ENCODE measurements around the gene GALNS.

Gene GALNS

DNA sequence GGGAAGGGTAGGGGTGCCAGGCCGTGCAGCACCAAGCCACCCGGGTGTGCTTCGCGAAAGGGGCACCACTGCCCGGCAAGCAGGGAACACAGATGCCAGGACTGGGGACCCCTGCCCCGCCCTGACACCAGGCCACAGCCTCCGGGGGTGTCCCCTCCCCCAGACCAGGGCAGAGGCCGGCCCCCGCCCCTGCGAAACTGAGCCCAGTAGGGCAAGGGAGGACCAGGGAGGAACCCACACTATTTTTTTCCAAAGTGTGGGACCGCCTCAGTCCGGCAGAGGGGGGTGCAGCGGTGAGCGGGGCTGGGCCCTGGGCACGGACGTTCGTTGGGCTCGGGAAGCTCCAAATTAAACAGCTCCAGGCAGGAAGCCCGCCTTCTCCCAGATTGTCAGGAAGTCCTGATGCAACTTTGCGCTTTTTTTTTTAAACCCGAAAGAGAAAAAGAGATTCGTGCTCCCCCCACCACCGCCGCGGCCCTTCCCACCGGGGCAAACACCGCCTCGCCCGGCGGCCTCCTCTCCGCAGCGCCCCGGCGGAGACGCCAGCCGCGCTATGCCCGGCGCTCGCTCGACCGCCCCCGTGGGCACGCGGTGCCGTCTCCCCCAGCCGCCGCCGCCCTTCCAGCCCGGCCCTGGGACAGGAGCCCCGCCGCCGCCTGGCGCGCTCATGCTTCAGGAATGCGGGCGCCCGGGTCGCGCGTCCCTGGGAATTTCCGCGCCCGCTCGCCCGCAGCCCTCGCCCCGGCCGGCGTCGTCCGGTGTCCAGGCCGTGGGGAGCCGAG, 72.5 kb downstream of the GALNS start:
- Histone ChIP-seq H3K27ac (peak overlapping the region; percentile 83), H3K9ac (ENCODE audit: insufficient read length) (peak overlapping the region; percentile 79), H3K4me3 (peak overlapping the region; percentile 80), H3K9me3 (ENCODE audit: low read depth, low read length) (no peaks in the 10 kb centered on the region), H3K36me3 (ENCODE audit: insufficient read depth, low read length) (no peaks in the 10 kb centered on the region)
- TF ChIP-seq FOXP2 (optimal IDR thresholded peaks at IDR 0.05; ENCODE audit: control extremely low read depth, extremely low read length, insufficient read depth), result no peak
- TF ChIP-seq POLR2AphosphoS5 (IDR thresholded peaks at IDR 0.05; ENCODE audit: borderline replicate concordance, low read depth, low read length), result no peak
- TF ChIP-seq EZH2 (IDR thresholded peaks at IDR 0.05), result no peak
- DNase-seq (ENCODE audit: low read depth, low spot score), result no peak

DNA sequence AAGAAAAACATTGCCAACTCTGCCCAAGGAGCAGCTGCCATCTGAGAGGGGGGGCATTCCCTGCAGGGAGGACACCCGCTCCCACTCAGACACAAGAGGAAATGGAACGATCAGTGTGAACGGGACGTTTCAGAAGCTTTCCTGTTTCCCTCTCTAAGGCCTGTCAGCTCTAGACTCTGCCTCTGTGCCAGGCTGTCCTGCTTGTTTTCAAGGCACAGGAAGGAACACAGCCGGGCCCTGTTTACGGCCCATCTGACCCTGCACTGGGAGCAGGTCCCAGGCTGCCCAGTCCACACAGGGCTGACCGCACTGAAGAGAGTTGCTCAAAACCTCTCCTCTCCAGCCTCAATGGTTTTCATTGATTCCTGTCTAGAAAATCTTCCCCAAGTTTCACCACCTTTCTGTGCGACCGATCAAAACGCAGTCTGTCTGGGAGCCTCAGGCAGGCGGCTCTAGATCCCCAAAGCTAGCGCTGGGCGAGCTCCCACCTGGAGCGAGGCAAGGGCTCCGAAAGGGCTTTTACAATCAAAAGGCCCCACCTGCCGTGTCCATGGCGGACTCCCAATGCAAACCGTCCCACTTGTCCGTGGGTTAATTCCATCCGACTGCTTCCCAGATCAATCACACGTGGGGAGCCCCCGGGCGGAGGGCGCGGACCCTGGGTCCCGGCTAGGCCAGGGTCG, 73.2 kb downstream of the GALNS start:
- Histone ChIP-seq H3K36me3 (ENCODE audit: insufficient read depth, low read length) (no peaks in the 10 kb centered on the region), H3K27ac (peak overlapping the region; percentile 83), H3K9ac (ENCODE audit: insufficient read length) (peak overlapping the region; percentile 79), H3K4me3 (peak overlapping the region; percentile 80), H3K9me3 (ENCODE audit: low read depth, low read length) (no peaks in the 10 kb centered on the region)
- DNase-seq (ENCODE audit: low read depth, low spot score), result no peak
- TF ChIP-seq EZH2 (IDR thresholded peaks at IDR 0.05) (no peak), FOXP2 (optimal IDR thresholded peaks at IDR 0.05; ENCODE audit: control extremely low read depth, extremely low read length, insufficient read depth) (no peak), POLR2AphosphoS5 (IDR thresholded peaks at IDR 0.05; ENCODE audit: borderline replicate concordance, low read depth, low read length) (no peak)

- H3K4me3 ChIP-seq, result peak overlapping the region; percentile 80
- H3K27ac ChIP-seq, result no peak overlapping the region
- no peaks in the 10 kb centered on the region for H3K36me3 ChIP-seq (ENCODE audit: insufficient read depth, low read length)
- no peaks in the 10 kb centered on the region for H3K9me3 ChIP-seq (ENCODE audit: low read depth, low read length)
- no peak for DNase-seq (ENCODE audit: low read depth, low spot score)
- TF ChIP-seq FOXP2 (optimal IDR thresholded peaks at IDR 0.05; ENCODE audit: control extremely low read depth, extremely low read length, insufficient read depth) (no peak), EZH2 (IDR thresholded peaks at IDR 0.05) (no peak), POLR2AphosphoS5 (IDR thresholded peaks at IDR 0.05; ENCODE audit: borderline replicate concordance, low read depth, low read length) (no peak)
- H3K9ac ChIP-seq (ENCODE audit: insufficient read length), result peak overlapping the region; percentile 79
Measured at GRCh38 chr16:88782454-88783390, 74.0 kb downstream of the GALNS start.

DNA sequence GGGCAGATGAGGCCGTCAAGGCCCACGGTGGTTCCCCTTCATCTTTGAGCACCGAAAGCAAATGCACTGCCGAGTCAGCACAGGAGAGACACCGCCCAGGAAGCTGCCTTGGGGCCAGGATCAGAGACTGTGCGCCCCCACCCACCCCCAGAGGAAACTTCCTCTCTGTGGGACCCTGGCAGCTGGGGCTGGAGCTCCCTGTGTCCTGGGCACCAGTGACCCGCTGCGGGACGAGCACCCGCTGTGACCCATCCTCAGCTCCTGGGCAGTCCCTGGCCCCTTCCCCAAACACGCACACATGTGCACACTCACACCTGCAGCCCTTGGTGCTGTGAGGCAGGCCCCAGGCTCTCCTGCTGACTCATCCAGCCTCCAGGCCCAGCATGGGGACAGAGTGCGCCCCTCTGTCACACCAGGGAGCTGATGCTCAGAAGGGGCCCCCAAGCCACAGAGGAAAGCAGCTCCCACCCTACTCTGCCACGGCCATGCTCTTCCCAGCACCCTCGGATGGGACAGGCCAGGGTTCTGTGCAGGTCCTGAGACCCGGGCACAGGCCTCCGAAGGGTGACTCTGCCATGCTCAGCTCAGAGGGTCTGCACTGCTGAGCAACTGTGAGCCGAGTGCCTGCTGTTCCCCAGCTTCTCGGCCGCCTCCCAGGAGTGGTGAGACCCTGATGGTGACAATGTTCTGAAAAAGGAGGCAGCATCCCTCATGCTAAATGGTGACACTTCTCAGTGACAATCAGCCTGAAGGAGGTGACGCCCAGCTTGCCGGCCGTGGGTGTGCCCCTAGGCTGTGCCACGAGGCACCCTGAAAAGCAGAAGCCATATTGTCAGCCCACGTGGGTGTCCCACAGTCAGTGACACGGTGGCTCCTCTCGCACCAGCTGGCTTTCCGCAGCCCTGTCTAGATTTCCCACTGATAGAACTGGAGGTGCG, 75.3 kb downstream of the GALNS start:
- Histone ChIP-seq H3K36me3 (ENCODE audit: insufficient read depth, low read length) (no peaks in the 10 kb centered on the region), H3K4me3 (peak overlapping the region; percentile 64)

GRCh38 chr16:88780142-88781062, 76.3 kb downstream of the GALNS start:
- peak overlapping the region; percentile 79; the same call in 1 of the 2 replicates for H3K27ac ChIP-seq
- H3K36me3 ChIP-seq (ENCODE audit: insufficient read depth, low read length), result no peaks in the 10 kb centered on the region
- H3K4me3 ChIP-seq, result peak overlapping the region; percentile 64
- TF ChIP-seq FOXP2 (optimal IDR thresholded peaks at IDR 0.05; ENCODE audit: control extremely low read depth, extremely low read length, insufficient read depth) (no peak), POLR2AphosphoS5 (IDR thresholded peaks at IDR 0.05; ENCODE audit: borderline replicate concordance, low read depth, low read length) (no peak), EZH2 (IDR thresholded peaks at IDR 0.05) (no peak)
- no peaks in the 10 kb centered on the region for H3K9me3 ChIP-seq (ENCODE audit: low read depth, low read length)
- peak overlapping the region; percentile 37 for H3K9ac ChIP-seq (ENCODE audit: insufficient read length)
- no peak for DNase-seq (ENCODE audit: low read depth, low spot score)

More for the DNA sequence above, 75.3 kb downstream of the GALNS start:
- DNase-seq (ENCODE audit: low read depth, low spot score), result no peak
- no peaks in the 10 kb centered on the region for H3K9me3 ChIP-seq (ENCODE audit: low read depth, low read length)
- TF ChIP-seq EZH2 (IDR thresholded peaks at IDR 0.05), result no peak
- TF ChIP-seq POLR2AphosphoS5 (IDR thresholded peaks at IDR 0.05; ENCODE audit: borderline replicate concordance, low read depth, low read length), result peak; percentile 41; the same call in 1 of the 2 replicates
- H3K27ac ChIP-seq, result peak overlapping the region; percentile 79; the same call in 1 of the 2 replicates
- H3K9ac ChIP-seq (ENCODE audit: insufficient read length), result peak overlapping the region; percentile 37

- no peaks in the 10 kb centered on the region for H3K9me3 ChIP-seq (ENCODE audit: low read depth, low read length)
- TF ChIP-seq POLR2AphosphoS5 (IDR thresholded peaks at IDR 0.05; ENCODE audit: borderline replicate concordance, low read depth, low read length) (no peak), EZH2 (IDR thresholded peaks at IDR 0.05) (no peak), FOXP2 (optimal IDR thresholded peaks at IDR 0.05; ENCODE audit: control extremely low read depth, extremely low read length, insufficient read depth) (no peak)
- H3K9ac ChIP-seq (ENCODE audit: insufficient read length), result no peak overlapping the region
- H3K4me3 ChIP-seq, result peak overlapping the region; percentile 64; the same call in 1 of the 2 replicates
- H3K27ac ChIP-seq, result peak overlapping the region; percentile 79; the same call in 1 of the 2 replicates
- DNase-seq (ENCODE audit: low read depth, low spot score), result no peak
- H3K36me3 ChIP-seq (ENCODE audit: insufficient read depth, low read length), result no peaks in the 10 kb centered on the region
Measured at GRCh38 chr16:88779406-88780141, 77.2 kb downstream of the GALNS start.

Data from SK-N-MC (cell line).